ENCODE results near the gene AGXT2.
"Not testable (repeated sequence)": the region's sequence is repeated elsewhere in the genome, so short reads cannot be mapped to it uniquely, and the experiment has no call there.

AGXT2 gene

GRCh38 chr5:35050541-35051126, 2.9 kb upstream of the AGXT2 start:
- no peak for DNase-seq

DNA sequence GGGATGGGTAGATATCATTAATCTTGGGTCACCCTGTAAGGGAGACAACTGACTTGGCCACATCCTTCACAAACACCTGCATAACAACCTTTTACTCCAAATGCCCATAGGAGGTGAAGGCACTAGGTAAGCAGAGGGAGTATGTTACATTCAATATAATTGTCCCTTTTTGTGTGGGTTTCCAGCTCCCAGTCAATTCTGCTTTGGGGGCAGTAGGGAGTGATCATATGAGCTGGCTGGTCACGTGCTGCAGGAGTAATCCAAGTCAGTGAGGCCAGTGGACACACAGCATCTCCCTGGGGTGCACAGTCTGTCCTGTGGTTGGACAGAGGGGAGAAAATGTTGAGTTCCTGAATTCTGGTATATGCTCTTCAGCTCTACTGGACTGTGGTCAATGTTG, 1.2 kb upstream of the AGXT2 start:
- DNase-seq = no peak

- DNase-seq = peak; percentile 5
These were observed 975 bp downstream of the AGXT2 start for GRCh38 chr5:35046774-35047173.

DNA sequence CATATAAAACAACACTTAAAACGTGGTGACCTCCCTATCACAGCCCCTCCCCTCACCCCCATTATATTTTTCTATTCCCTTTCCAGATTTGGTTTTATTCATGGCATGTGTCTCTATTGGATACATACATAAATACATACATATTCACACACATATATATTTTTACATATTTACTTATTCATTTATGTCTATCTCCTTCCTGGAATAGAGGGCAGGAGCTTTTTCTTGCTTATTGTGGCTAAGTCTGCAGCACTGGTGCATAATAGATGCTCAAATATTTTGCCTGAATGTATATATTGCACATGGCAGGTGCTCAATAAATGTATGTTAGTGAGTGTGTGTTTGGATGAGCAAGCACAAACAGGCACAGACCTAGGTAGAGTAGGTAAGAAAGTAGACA, 2.5 kb downstream of the AGXT2 start:
- no peak for DNase-seq

- no peak for DNase-seq
These were observed 3.1 kb downstream of the AGXT2 start for GRCh38 chr5:35044649-35045048.

- DNase-seq = no peak
These were observed 5.0 kb downstream of the AGXT2 start for GRCh38 chr5:35042781-35043180.

GRCh38 chr5:35041261-35041660, 6.5 kb downstream of the AGXT2 start:
- DNase-seq = no peak

GRCh38 chr5:35038891-35039290, 8.9 kb downstream of the AGXT2 start:
- DNase-seq = no peak

- DNase-seq = no peak
These were observed 11.2 kb downstream of the AGXT2 start for GRCh38 chr5:35036536-35036935.

DNA sequence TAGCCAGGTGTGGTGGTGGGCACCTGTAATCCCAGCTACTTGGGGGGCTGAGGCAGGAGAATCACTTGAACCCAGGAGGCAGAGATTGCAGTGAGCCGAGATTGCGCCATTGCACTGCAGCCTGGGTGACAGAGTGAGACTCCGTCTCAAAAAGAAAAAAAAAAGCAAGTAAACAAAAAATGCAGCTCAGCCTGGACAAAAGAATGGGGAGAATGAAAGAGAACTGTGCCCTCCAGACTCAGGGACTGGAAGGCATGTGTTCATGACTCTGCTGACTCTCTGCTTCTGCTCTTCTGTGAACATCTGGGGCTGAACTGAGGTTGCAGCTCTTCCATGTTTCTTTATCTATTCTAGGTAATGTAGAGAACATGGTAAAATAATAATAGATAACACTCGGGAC, 11.8 kb downstream of the AGXT2 start:
- DNase-seq = not testable (repeated sequence)

GRCh38 chr5:35035271-35035670, 12.5 kb downstream of the AGXT2 start:
- DNase-seq = no peak

DNA sequence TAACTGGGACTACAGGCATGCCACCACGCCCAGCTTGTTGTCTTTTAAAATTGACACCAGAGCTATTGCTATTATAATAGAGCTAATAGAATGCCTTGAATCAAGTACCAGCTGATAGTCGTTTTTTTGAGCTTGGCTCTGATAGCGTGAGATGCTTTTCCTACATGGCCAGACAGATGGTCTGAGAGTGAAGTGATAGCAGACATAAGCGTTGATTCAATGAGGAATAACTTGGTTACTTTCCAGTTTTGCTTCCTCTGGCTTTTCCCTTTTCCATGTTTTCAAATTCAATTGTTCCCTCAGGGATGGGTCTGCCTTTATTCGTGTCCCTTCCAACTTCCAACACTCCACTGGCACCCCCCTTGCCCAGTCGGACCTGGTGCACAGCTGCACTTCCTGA, 15.4 kb downstream of the AGXT2 start:
- DNase-seq = no peak

DNA sequence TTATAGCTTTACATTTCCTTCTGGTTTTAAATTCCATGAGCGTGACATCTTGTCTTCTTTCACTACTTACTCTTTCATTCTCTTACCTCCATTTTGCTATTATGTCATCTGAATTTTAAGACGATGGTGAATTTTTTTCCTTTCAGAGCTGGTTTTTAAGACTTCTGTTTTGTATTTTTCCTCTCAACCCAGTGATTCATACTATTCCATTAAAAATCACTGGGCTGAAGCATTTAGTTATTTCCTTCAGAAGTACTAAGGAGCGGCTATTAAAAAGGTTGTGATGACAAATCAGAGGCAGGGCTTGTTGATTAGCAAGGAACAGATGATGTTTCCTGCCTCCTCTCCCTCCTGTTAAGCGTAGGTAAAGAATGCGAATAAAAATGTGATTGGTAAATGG, 16.5 kb downstream of the AGXT2 start:
- DNase-seq = no peak

DNA sequence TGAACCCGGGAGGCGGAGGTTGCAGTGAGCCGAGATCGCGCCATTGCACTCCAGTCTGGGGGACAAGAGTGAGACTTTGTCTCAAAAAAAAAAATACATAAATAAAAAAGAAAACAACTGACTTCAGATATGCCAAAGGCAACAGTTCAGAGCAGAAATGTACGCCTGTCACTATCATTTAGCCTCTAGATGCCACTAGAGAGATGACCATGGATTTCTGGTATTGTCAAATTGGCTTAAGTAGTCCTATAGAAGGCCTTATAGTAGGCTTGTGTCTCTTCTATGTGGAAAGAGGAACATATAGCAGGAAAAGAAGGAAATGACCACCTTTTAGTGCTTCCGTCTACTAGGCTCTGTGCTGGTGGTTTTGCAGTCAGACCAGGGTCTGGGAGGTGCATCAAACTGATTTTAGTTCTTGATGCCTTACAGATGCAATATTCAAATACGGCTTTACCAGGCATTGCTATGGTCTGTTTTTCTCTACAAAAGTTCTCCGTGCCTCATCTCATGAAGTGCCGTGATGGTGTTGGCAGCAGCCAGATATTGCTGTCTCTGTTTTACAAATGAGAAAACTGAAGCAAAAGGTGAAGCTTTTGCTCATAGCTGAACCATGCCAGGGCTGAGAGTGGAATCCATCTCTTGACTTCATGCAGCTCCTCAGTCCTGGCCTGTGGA, 17.2 kb downstream of the AGXT2 start:
- DNase-seq = no peak

DNA sequence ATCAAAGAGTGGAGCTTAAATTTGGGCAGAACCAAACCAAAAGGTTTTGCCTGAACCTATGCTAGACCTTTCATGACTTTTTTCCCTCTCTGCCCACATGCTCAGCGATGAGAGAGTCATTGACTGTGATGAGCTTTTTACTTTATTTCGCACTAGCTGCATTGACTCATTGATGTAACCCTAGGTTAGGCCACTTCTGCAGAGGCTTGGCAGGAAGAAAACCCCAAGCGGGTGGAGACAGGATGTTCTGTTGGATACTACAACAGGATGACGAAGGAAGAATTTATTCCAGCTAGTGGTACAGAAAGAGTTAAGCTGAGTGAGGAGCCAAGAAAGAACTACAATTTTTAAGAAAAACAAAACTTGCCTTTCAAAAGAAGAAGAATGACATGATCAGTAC, 18.4 kb downstream of the AGXT2 start:
- no peak for DNase-seq

DNA sequence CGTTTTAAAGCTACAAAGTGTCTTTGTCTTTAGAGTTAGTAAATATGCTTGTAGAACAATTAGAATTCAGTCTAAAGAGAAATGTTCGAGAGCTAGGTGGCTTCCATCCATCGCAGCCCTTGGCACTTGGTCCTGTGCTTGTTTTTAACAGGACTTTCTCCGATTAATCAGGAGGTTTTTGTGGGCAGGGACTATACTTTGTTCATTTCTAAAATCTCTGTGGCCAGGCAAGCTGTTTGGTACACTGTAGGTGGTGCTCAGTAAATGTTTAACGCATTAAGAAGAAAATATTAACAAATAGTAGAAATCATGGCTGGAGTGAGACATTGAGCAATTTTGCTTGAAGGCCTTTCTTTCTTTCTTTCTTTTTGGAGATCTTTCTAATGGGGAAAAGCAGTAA, 20.8 kb downstream of the AGXT2 start:
- no peak for DNase-seq

- DNase-seq = no peak
These were observed 21.4 kb downstream of the AGXT2 start for GRCh38 chr5:35026280-35026840.

DNA sequence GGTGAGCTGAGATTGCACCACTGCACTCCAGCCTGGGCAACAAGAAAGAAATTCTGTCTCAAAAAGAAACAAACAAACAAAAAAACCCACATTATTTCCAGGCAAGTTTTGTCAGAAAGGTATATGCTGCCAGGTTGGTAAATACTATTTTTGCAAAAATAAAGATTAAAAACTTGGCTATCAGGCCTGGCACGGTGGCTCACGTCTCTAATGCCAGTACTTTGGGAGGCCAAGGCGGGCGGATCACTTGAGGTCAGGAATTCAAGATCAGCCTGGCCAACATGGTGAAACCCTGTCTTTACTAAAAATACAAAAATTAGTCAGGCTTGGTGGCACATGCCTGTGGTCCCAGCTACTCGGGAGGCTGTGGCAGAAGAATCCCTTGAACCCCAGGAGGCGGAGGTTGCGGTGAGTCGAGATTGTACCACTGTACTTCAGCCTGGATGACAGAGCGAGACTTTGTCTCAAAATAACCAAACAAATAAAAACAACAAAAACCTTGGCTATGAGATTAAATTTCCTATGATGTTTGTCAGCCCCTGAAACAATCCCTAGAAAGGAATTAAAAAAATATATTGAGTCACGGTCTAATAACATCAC, 22.7 kb downstream of the AGXT2 start:
- no peak for DNase-seq

- no peak for DNase-seq
These were observed 24.2 kb downstream of the AGXT2 start for GRCh38 chr5:35023391-35024178.

GRCh38 chr5:35016174-35017051, 31.3 kb downstream of the AGXT2 start:
- DNase-seq = no peak

GRCh38 chr5:35015063-35015462, 32.7 kb downstream of the AGXT2 start:
- no peak for DNase-seq

- DNase-seq = no peak
These were observed 35.0 kb downstream of the AGXT2 start for GRCh38 chr5:35012796-35013195.

Data from GOT3 (cell line).